Hepatocyte (in vitro differentiated cells): ENCODE measurements around the gene UCP3.

Source experiments
- EZH2 ChIP-seq: fragments of 200-600 bp; sonication (generic); IDR thresholded peaks from 2 replicates; pipeline ENCODE4 v1.6.1; 2016; ENCODE audit warnings: antibody characterized with exemption, mild to moderate bottlenecking, borderline replicate concordance
- EZH2phosphoT487 ChIP-seq: fragments of 200-600 bp; sonication (generic); IDR thresholded peaks from one replicate; pipeline ENCODE4 v1.6.1; 2018; ENCODE audit warnings: antibody characterized with exemption, mild to moderate bottlenecking, low read depth, moderate library complexity; ENCODE audit not compliant: unreplicated experiment, severe bottlenecking
- TF ChIP-seq, protein P1 (sequence below): fragments of 200-600 bp; sonication (generic); IDR thresholded peaks from 2 replicates; pipeline ENCODE4 v1.5.1; 2016; ENCODE audit warnings: antibody characterized with exemption, mild to moderate bottlenecking; ENCODE audit not compliant: poor library complexity

DNA sequence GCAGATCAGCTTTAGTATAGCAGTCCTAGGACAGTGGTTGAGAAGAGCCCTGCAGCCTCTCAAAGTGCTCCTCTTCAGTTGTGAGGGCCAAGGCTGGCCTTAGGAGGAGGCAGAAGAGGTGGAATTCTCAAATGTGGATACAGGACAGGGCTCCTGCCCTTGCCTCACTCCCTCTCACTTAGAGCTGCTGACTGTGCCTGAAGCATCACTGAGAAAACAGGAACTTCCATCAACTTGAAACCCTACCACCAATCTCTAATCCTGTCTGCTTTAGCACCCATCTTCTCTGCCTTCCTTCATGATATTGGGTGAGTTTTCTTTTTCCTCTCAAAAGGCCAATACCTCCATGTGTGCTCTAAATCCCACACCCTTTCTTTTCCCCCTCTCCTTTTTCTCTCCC is 14.4 kb upstream of the UCP3 start:
- TF ChIP-seq EZH2 = no peak
- TF ChIP-seq, protein P1, sequence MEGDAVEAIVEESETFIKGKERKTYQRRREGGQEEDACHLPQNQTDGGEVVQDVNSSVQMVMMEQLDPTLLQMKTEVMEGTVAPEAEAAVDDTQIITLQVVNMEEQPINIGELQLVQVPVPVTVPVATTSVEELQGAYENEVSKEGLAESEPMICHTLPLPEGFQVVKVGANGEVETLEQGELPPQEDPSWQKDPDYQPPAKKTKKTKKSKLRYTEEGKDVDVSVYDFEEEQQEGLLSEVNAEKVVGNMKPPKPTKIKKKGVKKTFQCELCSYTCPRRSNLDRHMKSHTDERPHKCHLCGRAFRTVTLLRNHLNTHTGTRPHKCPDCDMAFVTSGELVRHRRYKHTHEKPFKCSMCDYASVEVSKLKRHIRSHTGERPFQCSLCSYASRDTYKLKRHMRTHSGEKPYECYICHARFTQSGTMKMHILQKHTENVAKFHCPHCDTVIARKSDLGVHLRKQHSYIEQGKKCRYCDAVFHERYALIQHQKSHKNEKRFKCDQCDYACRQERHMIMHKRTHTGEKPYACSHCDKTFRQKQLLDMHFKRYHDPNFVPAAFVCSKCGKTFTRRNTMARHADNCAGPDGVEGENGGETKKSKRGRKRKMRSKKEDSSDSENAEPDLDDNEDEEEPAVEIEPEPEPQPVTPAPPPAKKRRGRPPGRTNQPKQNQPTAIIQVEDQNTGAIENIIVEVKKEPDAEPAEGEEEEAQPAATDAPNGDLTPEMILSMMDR = no peak
- TF ChIP-seq EZH2phosphoT487 = no peak
